Measurements from ENCODE around the gene FAM168A. TPM values are rescaled to one million over a fixed set of nuclear protein-coding genes. Genes with fewer than 3 reads are reported as not detected.

FAM168A gene
- total and polyA plus RNA-seq, 2 of the 8 experiments (the other 6 are each of a cell fraction or from before 2014, with no cell fraction given), result 17.1 to 21.6 TPM

DNA sequence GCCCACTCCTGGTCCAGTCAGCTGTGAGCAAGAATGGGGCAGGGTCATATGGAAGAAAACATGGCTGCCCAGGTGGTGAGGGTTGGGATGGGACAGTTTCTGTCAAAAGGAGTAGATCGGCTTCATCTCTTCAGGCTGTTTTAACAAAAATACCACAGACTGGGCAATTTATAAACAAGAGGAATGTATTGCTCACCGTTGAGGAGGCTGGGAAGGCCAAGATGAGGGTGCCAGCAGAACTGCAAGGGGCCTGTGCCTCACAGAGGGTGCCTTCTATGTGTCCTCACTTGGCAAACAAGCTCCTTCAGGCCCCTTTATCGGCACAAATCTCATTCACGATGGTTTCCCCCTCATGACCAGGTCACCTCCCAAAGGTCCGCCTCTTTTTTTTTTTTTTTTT is 239.8 kb downstream of the FAM168A start:
- Histone ChIP-seq H3K23me2 (ENCODE audit: low read depth, low read length) (peaks cover 3% of the 10 kb centered on the region; the same call in 1 of the 2 replicates), H4K20me1 (replicated peaks in 1 of 2; ENCODE audit: control insufficient read depth in 1 of 2, insufficient read depth in 2 of 2, low read length in 2 of 2) (peaks cover 2 to 9% of the 10 kb centered on the region in 2 experiments), H3K4me2 (ENCODE audit: insufficient read depth in 1 of 2, low read depth in 2 of 2, low read length in 2 of 2) (no peak overlapping the region), H3K9me3 (ENCODE audit: insufficient read depth in 2 of 2, low read depth in 1 of 2, low read length in 1 of 2) (no peaks in the 10 kb centered on the region), H4K91ac (replicated peaks; ENCODE audit: insufficient read length, low read length) (no peak overlapping the region), H3K18ac (ENCODE audit: extremely low read depth, low read length) (no peak overlapping the region), H2BK120ac (replicated peaks; ENCODE audit: low read depth, low read length) (no peak overlapping the region), H4K5ac (ENCODE audit: insufficient read length, low read depth, low read length) (no peak overlapping the region), H3K23ac (ENCODE audit: insufficient read length) (no peak overlapping the region), H2BK20ac (ENCODE audit: low read length) (no peak overlapping the region), H3K36me3 (ENCODE audit: control insufficient read depth in 2 of 4, insufficient read depth in 4 of 4, low read length in 3 of 4) (no peaks in the 10 kb centered on the region), H4K8ac (ENCODE audit: extremely low read depth, insufficient read depth, low read length) (no peak overlapping the region), H3K27ac (ENCODE audit: low read depth, low read length) (no peak overlapping the region), H2BK15ac (ENCODE audit: low read length) (no peak overlapping the region), H3K79me2 (ENCODE audit: control insufficient read depth in 1 of 2, insufficient read depth in 2 of 2, low read length in 2 of 2) (no peaks in the 10 kb centered on the region), H2BK12ac (ENCODE audit: low read depth, low read length) (no peak overlapping the region), H3K4ac (replicated peaks; ENCODE audit: insufficient read length, low read depth, low read length) (no peak overlapping the region), H2AFZ (ENCODE audit: low read length) (no peak overlapping the region), H3K4me3 (ENCODE audit: extremely low read depth in 1 of 4, insufficient read depth in 2 of 4, low read depth in 3 of 4, low read length in 4 of 4) (no peak overlapping the region), H3K4me1 (replicated peaks in 1 of 4; ENCODE audit: control insufficient read depth in 3 of 4, insufficient read depth in 4 of 4, low read length in 3 of 4) (peaks cover 0 to 3% (median under 1%) of the 10 kb centered on the region in 4 experiments; a peak in 3 of 7 replicates), H2BK5ac (ENCODE audit: low read depth, low read length) (no peak overlapping the region), H3K27me3 (replicated peaks in 1 of 4; ENCODE audit: control insufficient read depth in 3 of 4, extremely low read depth in 1 of 4, insufficient read depth in 3 of 4, low read length in 3 of 4) (peaks cover 0 to 4% (median 2%) of the 10 kb centered on the region in 4 experiments; a peak in 4 of 7 replicates), H3K79me1 (ENCODE audit: low read depth, low read length) (no peaks in the 10 kb centered on the region), H3K14ac (ENCODE audit: insufficient read length) (no peak overlapping the region), H2AK5ac (ENCODE audit: low read depth, low read length) (no peak overlapping the region), H3K9ac (replicated peaks in 1 of 4; ENCODE audit: extremely low read depth in 1 of 4, low read depth in 3 of 4, low read length in 3 of 4) (no peak overlapping the region), H3K56ac (replicated peaks; ENCODE audit: insufficient read length, low read depth, low read length) (no peak overlapping the region)
- ChIA-PET CTCF (ENCODE audit: partially characterized antibody) (interaction anchor here (1.1 to 59.1 kb wide), 9 partner anchors 8 to 116 kb away, joined by 3 to 1456 read pairs (median 6); partner anchors contain the start of genes ARHGEF17 and RELT), POLR2A (ENCODE audit: partially characterized antibody) (interaction anchor here (0.8 to 1.6 kb wide), 3 partner anchors 12 to 63 kb away, joined by 3 to 5 read pairs (median 3); no protein-coding TSS in a partner anchor)
- TF ChIP-seq JUN (IDR thresholded peaks at IDR 0.05; ENCODE audit: low read depth, low read length) (no peak), SIX5 (IDR thresholded peaks at IDR 0.05; ENCODE audit: low read depth, low read length) (no peak)
- DNase-seq (ENCODE audit: low read depth in 1 of 2, low spot score in 2 of 2), result no peak
- FAIRE-seq, result no peak
- 82% methylated on average over 3 of the region's 5 CpGs; no CpG with 5 or more reads in 1 of the 2 experiments for WGBS, 2 experiments (ENCODE audit: extremely low coverage in 1 of 2, insufficient coverage in 1 of 2, insufficient read length in 1 of 2, insufficient replicate concordance in 2 of 2, low coverage in 1 of 2, low lambda C conversion rate in 2 of 2, missing lambda C conversion rate in 1 of 2)

All from H1 (cell line).